Pulmonary artery endothelial cell (primary cell): ENCODE results near the gene RBM19. TPM values are rescaled to one million over a fixed set of nuclear protein-coding genes. Genes with fewer than 3 reads are reported as not detected.

ENCODE experiments used
- DNase-seq: peaks from one replicate; pipeline ENCODE4 v3.0.0-alpha.2; 2011; ENCODE audit warnings: low read depth, low spot score
- total RNA-seq: library from RNA; depleted of rRNA; stranded (reverse); fragments of >200 nt; gene quantifications from 2 replicates; pipeline ENCODE4 v1.2.3, GENCODE V29; 2014

Gene RBM19
- total RNA-seq, 1 donor from 2014 or later, result 21.4 TPM

GRCh38 chr12:113933201-113933786 lies 32.8 kb downstream of the RBM19 start:
- DNase-seq, result no peak

- no peak for DNase-seq
Observed at GRCh38 chr12:113932381-113933196, 33.5 kb downstream of the RBM19 start.

- no peak for DNase-seq
Observed at GRCh38 chr12:113931517-113931916, 34.6 kb downstream of the RBM19 start.

- DNase-seq, result no peak
Observed at GRCh38 chr12:113930249-113930648, 35.9 kb downstream of the RBM19 start.

DNA sequence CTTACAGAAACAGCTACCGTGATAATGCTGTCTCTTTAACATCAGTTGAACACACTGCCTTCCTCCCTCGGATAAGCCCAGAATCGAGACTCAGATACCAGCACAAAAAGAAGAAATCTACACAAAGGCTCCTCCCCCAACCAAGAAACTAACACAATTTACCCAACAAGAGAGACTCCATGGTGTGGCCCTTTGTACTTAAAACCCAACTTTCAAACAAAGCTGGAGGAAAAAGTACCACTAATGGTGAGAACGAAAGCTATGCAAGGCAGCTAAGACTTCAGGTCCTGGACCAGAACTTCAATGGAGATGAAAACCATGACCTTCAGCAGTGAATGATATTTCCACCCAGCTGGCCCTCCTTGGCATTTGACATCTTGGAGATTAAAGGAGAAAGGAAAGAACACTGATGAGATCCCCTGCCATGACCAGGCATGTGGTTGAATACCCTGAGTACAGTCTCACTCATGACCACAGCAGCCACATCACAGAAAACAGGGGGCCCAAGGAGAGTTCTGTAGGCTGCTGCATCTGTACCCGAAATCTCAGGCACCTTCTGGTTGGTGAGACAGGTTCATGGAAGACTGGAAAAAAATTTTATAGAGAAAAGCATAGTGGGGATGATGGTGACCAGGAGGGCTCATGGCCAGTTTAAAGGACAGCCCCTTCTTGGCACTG lies 36.7 kb downstream of the RBM19 start:
- DNase-seq, result no peak

- no peak for DNase-seq
Observed at GRCh38 chr12:113926788-113927187, 39.3 kb downstream of the RBM19 start.

DNA sequence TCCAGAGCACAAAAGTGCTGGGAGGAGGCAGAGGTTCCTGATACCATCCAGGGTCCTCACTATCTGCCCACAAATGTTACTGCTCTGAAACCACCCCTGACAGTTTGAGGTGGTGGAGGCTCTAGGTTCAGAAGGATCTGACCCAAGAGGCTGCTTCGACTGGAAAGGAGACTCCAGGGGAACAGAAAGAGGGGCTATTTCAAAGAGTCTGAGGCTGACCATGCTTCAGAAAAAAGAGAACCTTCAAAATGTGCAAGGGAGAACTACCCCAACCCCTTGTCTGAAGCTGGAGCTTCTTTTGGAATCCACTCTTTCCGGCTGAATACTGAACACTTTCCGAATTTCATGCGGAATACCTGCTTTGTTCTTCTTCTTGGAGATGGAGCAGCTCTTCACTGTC lies 41.8 kb downstream of the RBM19 start:
- DNase-seq, result no peak

GRCh38 chr12:113923251-113923650 lies 42.9 kb downstream of the RBM19 start:
- DNase-seq, result no peak

DNA sequence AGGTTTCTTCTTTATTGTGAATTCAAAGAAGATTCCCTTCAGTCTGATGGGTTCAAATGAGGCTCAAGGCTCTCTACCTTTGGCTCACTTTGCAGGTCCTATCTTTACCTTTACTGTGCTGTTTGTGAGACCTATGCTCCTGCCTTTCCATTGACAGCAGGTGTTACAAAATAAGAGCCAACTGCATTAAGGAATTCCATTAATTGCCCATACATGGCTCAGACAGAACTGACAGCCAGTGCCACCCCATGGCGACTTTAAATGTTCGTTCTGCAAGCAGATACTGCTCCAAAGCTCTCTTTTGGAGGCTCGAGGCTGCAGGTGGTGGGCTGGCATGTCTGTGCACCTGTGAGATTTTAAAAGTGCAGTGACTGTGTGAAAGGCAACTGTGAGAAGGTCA lies 44.7 kb downstream of the RBM19 start:
- no peak for DNase-seq

GRCh38 chr12:113919791-113920190 lies 46.3 kb downstream of the RBM19 start:
- no peak for DNase-seq

GRCh38 chr12:113918306-113918705 lies 47.8 kb downstream of the RBM19 start:
- DNase-seq, result no peak

- DNase-seq, result no peak
Observed at GRCh38 chr12:113917393-113917792, 48.7 kb downstream of the RBM19 start.

- DNase-seq, result no peak
Observed at GRCh38 chr12:113914806-113915205, 51.3 kb downstream of the RBM19 start.

DNA sequence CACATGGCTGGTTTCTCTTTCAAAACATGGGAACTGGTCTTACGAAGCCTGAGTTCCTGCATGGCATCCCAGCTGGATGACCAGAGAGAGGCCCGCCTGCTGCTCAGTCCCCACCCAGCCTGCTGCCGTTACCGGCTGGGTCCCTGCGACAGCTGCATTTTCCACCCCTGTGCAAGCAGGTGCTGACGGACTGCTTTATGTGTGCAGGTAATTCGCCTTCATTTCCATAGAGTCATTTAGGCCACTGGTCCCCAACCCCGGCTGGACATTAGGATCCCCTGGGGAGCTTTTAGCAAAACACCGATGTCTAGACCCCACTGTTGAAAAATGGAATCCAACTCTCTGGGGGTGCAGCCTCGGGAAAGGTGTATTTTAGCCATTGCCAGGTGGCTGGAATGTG lies 51.9 kb downstream of the RBM19 start:
- DNase-seq, result no peak

GRCh38 chr12:113912760-113913329 lies 53.3 kb downstream of the RBM19 start:
- DNase-seq, result peak; percentile 29

DNA sequence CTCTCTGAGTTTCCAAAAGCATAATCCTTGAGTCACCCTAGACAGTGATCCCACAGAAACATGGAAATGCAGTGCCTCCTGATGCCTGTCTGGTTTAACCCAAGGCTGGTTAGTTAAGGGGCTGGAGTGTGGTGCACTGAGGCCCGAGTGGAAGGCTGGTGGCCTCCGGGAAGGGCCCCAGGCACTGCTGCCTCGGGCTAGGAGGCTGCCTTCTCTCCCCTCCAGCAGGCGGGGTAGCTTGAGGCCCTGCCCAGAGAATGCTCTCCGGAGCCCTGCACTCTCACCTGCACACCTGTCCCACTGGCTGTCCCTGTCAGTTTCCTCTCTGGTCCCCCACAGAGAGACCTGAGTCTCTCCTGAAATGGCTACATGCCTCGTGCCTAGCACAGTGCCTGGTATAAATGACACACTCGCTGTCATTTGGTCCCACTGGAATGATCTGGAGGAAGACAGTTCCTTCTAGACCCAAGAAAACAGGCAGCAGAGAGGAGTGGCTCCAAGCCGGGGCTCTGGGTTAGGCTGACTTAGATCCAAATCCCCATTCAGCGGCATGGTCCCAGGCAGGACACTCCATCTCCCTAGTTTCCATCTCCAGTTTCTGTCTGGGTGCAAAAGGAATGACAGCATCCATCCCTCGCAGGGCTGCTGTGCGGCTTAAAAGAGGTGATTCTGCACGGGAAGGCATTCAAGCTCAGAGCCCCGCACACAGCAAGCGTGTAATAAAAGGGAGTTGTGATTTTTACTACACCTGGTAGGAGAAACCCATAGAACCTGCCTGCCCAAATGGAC lies 54.0 kb downstream of the RBM19 start:
- no peak for DNase-seq

DNA sequence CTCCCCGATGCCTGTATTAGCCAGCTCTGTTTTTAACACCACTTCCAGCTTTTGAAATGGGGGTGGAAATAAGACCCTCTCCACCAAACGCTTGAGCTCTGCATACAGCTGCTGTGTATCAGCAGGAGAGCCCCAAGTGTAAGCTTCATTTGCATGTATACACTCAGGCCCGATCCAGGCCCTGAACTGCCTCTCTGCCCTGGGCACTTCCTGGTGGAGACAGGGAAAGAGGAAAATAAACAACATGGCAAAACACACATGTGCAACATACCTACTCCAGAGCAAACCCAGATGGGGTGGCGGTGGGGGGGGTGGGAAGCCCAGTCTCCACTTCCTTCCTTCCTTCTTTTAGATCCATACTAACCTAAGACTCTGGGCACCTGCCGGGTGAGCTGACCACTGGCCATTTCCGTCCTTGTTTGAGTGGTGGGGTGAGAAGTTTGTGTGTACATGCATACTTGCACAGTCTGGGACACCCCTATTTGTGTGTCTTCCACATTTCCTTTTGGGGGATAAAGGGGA lies 55.3 kb downstream of the RBM19 start:
- DNase-seq, result no peak

GRCh38 chr12:113909776-113910420 lies 56.2 kb downstream of the RBM19 start:
- DNase-seq, result no peak

GRCh38 chr12:113908584-113909100 lies 57.5 kb downstream of the RBM19 start:
- DNase-seq, result no peak

GRCh38 chr12:113907446-113908180 lies 58.5 kb downstream of the RBM19 start:
- DNase-seq, result no peak
